GM15510 (cell line): ENCODE data around the gene CD96.

ENCODE experiments used
- POLR2A ChIP-seq: IDR thresholded peaks from 3 replicates; pipeline ENCODE4 v1.6.1; 2011; ENCODE audit warnings: borderline replicate concordance; ENCODE audit not compliant: insufficient read length; ENCODE audit errors: extremely low read depth

CD96 gene

GRCh38 chr3:111598552-111598951, 56.6 kb downstream of the CD96 start:
- no peak for TF ChIP-seq POLR2A

GRCh38 chr3:111601810-111602209, 59.8 kb downstream of the CD96 start:
- no peak for TF ChIP-seq POLR2A

DNA sequence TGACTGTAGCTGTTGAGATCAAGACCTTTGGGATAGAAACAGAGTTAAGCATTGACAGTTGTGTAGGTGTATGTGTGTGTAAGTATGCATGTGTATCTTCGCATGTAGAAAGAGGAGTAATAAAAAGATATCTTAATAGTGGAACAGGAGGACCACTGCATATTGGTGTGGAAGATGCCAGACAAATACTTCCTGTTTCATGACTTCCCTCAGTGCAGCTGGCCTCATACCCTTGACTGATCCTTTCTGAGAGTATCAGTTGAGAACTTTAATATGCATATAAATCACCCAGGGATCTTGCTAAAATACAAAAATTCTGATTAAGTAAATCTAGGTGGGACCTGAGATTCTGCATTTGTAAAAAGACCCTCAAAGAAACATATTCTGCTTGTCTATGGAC, 61.7 kb downstream of the CD96 start:
- no peak for TF ChIP-seq POLR2A

DNA sequence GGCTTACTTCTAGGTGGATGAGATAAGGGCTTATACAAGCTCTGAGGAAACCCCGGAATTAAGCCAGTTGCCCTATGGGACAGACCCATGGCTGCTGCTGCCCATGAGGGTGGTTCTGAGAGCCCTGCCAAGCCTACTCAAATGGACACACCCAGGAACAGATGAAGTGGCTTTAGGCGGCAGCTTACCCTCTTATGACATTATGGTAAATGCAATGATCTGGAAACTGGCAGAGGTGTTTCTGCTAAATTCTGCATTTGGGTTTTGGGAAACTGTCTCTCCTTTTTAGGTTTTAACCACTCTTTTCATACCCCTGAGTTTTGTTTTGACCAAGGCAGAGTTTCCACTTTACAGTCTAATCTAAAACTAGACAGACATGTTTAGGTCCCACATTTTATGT, 62.1 kb downstream of the CD96 start:
- TF ChIP-seq POLR2A: no peak

DNA sequence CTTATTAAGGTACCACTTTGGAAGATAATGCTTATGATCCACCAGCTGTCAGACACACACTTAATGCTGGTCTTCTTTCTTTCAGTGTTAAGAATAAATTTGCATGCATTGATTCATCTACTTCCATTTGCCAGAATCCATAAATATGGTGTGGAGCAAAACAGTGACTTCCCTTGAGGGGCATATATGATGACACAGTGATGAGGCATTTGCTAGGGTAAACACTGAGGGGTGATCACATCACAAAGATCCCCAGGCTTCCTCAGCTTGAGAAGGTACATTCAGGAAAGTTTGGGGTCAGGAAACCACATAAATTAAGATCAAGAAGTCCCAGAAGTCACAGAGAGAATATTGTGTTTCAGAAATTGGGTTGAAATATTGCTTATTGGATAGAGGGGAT, 63.0 kb downstream of the CD96 start:
- TF ChIP-seq POLR2A: no peak

- no peak for TF ChIP-seq POLR2A
These were observed 63.5 kb downstream of the CD96 start for GRCh38 chr3:111605493-111605892.

GRCh38 chr3:111607240-111607920, 65.4 kb downstream of the CD96 start:
- no peak for TF ChIP-seq POLR2A

- TF ChIP-seq POLR2A: no peak
These were observed 66.4 kb downstream of the CD96 start for GRCh38 chr3:111608383-111608782.

GRCh38 chr3:111609700-111610099, 67.7 kb downstream of the CD96 start:
- no peak for TF ChIP-seq POLR2A

GRCh38 chr3:111610189-111610588, 68.2 kb downstream of the CD96 start:
- TF ChIP-seq POLR2A: no peak

DNA sequence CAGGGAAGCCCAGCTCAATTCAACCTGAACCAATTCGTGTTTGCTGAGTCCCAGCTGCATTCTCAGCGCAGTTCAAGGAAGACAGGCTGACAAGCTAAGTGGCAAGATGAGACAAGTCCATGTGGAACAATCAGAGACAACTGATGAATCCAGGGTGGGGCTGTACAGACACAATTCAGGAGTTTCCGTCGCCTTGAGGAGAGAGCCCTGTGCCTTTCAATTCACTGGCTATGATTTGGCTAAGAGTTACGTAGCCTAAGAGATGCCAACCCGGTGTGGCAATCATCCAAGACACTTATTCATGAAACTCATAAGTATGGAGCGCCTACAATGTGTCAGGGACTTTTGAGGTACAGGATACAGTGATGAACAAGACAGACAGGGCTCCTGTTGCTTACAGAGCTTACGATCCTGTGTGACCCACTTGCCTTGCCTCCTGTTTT, 68.6 kb downstream of the CD96 start:
- TF ChIP-seq POLR2A: no peak

- TF ChIP-seq POLR2A: no peak
These were observed 71.3 kb downstream of the CD96 start for GRCh38 chr3:111613294-111613693.

GRCh38 chr3:111615880-111616279, 73.9 kb downstream of the CD96 start:
- no peak for TF ChIP-seq POLR2A

DNA sequence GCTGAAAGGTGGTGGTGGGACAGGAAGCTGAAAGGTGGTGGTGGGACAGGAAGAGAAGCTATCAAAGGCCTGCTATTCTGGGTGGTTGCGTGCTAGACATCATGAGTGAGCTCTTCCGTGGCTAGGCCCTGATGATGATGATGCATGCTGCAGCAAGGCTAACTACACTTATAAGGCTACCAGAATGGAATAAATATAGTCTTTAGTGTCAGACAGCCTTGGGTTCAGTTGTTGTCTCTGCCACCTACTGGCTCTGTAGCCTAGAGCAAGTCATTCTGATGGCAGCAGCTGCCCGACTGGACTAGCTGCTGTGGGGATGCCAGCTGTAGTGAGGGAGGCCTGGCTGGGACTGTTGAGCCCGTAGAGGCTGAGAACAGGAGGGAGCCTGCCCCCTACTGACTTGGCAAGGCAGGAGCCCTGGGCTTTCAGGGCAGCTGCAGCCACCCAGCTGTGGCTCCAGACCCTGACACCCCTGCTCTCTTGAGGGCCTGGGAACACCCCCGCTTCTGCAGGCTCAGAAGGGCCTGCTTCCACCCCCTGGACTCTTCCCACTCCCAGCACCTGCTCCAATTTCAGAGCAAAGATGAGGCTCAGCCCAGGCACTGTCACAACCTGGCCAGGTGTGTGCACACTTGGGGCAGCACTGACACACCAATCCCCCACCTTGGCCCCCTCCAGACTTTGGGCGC, 74.6 kb downstream of the CD96 start:
- TF ChIP-seq POLR2A: no peak

DNA sequence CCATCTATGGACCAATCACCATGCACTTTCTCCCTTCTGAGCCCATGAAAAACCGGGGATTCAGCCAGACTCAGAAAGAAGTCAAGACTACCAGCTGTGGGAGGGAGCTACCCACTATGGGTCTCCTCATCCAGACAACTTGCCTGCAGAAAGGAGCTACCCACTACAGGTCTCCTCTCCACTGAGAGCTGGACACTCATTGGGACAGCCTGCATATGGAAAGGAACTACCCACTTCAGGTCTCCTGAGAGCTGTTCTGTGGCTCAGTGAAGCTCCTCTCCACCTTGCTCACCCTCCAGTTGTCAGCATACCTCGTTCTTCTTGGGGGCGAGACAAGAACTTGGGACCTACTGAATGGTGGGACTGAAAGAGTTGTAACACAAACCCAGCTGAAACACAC, 75.4 kb downstream of the CD96 start:
- TF ChIP-seq POLR2A: no peak

DNA sequence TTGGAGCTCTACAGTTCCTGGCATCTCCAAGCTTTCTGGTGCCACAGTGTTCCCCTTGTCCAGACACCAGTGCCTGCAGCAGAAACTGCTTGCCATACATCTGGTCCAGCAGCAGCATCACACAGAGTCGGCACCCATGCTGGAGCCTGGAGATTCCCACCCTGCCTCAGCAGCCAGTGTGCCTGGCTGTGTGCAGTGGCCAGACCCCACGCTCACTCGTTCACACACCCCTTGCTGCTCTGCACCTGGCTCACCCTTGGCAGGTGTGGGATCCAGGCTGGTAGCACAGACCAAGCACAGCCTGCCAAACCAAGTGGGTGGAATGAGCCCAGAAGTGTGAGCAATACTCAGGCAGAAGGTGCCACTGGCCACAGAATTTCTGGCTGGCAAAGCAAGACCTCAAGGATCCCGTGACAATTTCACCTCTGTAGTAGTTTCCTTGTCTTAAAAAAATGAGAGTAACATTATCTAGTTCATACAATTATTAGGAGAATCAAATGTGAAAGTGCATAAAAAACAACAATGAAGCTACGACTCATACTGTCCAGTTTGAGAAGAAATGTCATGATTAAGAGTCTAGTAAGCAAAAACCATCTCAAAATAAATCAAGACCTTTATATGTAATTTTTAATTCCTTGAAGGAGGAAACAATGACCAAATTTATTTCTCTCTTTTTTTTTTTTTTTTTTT, 76.1 kb downstream of the CD96 start:
- TF ChIP-seq POLR2A: no peak
